ENCODE measurements around the gene AZIN2. TPM values are rescaled to one million over a fixed set of nuclear protein-coding genes. Genes with fewer than 3 reads are reported as not detected.

Gene AZIN2
- total RNA-seq, 1 experiment from 2014 or later, result 7.3 TPM

GRCh38 chr1:33153650-33154049, 72.7 kb downstream of the AZIN2 start:
- TF ChIP-seq EZH2 (IDR thresholded peaks at IDR 0.05; ENCODE audit: low read depth) (no peak), CTCF (conservative IDR thresholded peaks at IDR 0.05) (no peak)
- no TSS peak for BruUV-seq (replicated peaks)
- Histone ChIP-seq H2AFZ (no peak overlapping the region), H3K9me3 (ENCODE audit: insufficient read depth, low read depth) (no peaks in the 10 kb centered on the region), H3K4me1 (replicated peaks; ENCODE audit: insufficient read depth) (peaks cover 50% of the 10 kb centered on the region), H4K20me1 (ENCODE audit: insufficient read depth) (no peaks in the 10 kb centered on the region), H3K27me3 (ENCODE audit: insufficient read depth, low read depth) (no peaks in the 10 kb centered on the region), H3K9me2 (ENCODE audit: insufficient read depth) (no peaks in the 10 kb centered on the region), H3F3A (ENCODE audit: insufficient read depth, low read depth) (peaks cover 26% of the 10 kb centered on the region), H3K4me3 (no peak overlapping the region), H3K4me2 (no peak overlapping the region), H3K36me3 (ENCODE audit: low read depth) (peaks cover 4% of the 10 kb centered on the region; the same call in 1 of the 2 replicates), H3K27ac (no peak overlapping the region), H3K79me2 (ENCODE audit: low read depth) (no peaks in the 10 kb centered on the region)
- POLR2A ChIA-PET (ENCODE audit: unreplicated experiment), result no interaction called here
- intact Hi-C loops (cut with micrococcal nuclease; ENCODE audit: unreplicated experiment), result no loop called here
- CTCF ChIA-PET, result no interaction called here
- DNase-seq, result no peak

- H3F3A ChIP-seq (ENCODE audit: insufficient read depth, low read depth), result peaks cover 3% of the 10 kb centered on the region; the same call in 1 of the 2 replicates
- no peak overlapping the region for H3K4me2 ChIP-seq
- TF ChIP-seq CTCF (conservative IDR thresholded peaks at IDR 0.05) (no peak), EZH2 (IDR thresholded peaks at IDR 0.05; ENCODE audit: low read depth) (no peak)
- no peaks in the 10 kb centered on the region for H3K9me2 ChIP-seq (ENCODE audit: insufficient read depth)
- no TSS peak for BruUV-seq (replicated peaks)
- ChIA-PET CTCF (no interaction called here), POLR2A (ENCODE audit: unreplicated experiment) (no interaction called here)
- H3K79me2 ChIP-seq (ENCODE audit: low read depth), result no peaks in the 10 kb centered on the region
- no peaks in the 10 kb centered on the region for H3K27me3 ChIP-seq (ENCODE audit: insufficient read depth, low read depth)
- H3K36me3 ChIP-seq (ENCODE audit: low read depth), result peaks cover 4% of the 10 kb centered on the region; the same call in 1 of the 2 replicates
- peaks cover 26% of the 10 kb centered on the region for H3K4me1 ChIP-seq (replicated peaks; ENCODE audit: insufficient read depth)
- no peaks in the 10 kb centered on the region for H3K9me3 ChIP-seq (ENCODE audit: insufficient read depth, low read depth)
- DNase-seq, result no peak
- no peak overlapping the region for H3K4me3 ChIP-seq
- intact Hi-C loops (cut with micrococcal nuclease; ENCODE audit: unreplicated experiment), result no loop called here
- no peak overlapping the region for H3K27ac ChIP-seq
- no peak overlapping the region for H2AFZ ChIP-seq
- H4K20me1 ChIP-seq (ENCODE audit: insufficient read depth), result no peaks in the 10 kb centered on the region
These were observed 75.1 kb downstream of the AZIN2 start for GRCh38 chr1:33155877-33156538.

GRCh38 chr1:33157131-33157530, 76.2 kb downstream of the AZIN2 start:
- H3K36me3 ChIP-seq (ENCODE audit: low read depth), result peaks cover 4% of the 10 kb centered on the region; the same call in 1 of the 2 replicates
- H3K9me3 ChIP-seq (ENCODE audit: insufficient read depth, low read depth), result no peaks in the 10 kb centered on the region
- ChIA-PET CTCF (no interaction called here), POLR2A (ENCODE audit: unreplicated experiment) (no interaction called here)
- no peaks in the 10 kb centered on the region for H3K27me3 ChIP-seq (ENCODE audit: insufficient read depth, low read depth)
- H3K79me2 ChIP-seq (ENCODE audit: low read depth), result no peaks in the 10 kb centered on the region
- no peaks in the 10 kb centered on the region for H4K20me1 ChIP-seq (ENCODE audit: insufficient read depth)
- no peak overlapping the region for H2AFZ ChIP-seq
- no TSS peak for BruUV-seq (replicated peaks)
- H3K27ac ChIP-seq, result no peak overlapping the region
- peaks cover 3% of the 10 kb centered on the region; the same call in 1 of the 2 replicates for H3F3A ChIP-seq (ENCODE audit: insufficient read depth, low read depth)
- H3K4me3 ChIP-seq, result no peak overlapping the region
- H3K9me2 ChIP-seq (ENCODE audit: insufficient read depth), result no peaks in the 10 kb centered on the region
- TF ChIP-seq EZH2 (IDR thresholded peaks at IDR 0.05; ENCODE audit: low read depth) (no peak), CTCF (conservative IDR thresholded peaks at IDR 0.05) (no peak)
- DNase-seq, result no peak
- H3K4me2 ChIP-seq, result no peak overlapping the region
- peaks cover 15% of the 10 kb centered on the region for H3K4me1 ChIP-seq (replicated peaks; ENCODE audit: insufficient read depth)
- intact Hi-C loops (cut with micrococcal nuclease; ENCODE audit: unreplicated experiment), result no loop called here

Data from PC-9 (cell line).